Measurements from ENCODE around the gene ACER2.
"Not testable (repeated sequence)": the region's sequence is repeated elsewhere in the genome, so short reads cannot be mapped to it uniquely, and the experiment has no call there.

The ACER2 gene

GRCh38 chr9:19423163-19423562, 14.4 kb downstream of the ACER2 start:
- H3K4me1 Mint-ChIP-seq (ENCODE audit: low read depth) = no peaks in the 10 kb centered on the region
- peaks cover 3% of the 10 kb centered on the region for H3K36me3 Mint-ChIP-seq
- no peak overlapping the region for H3K4me3 Mint-ChIP-seq
- H3K27me3 Mint-ChIP-seq = no peaks in the 10 kb centered on the region
- no peak overlapping the region for H3K27ac Mint-ChIP-seq
- H3K9me3 Mint-ChIP-seq (ENCODE audit: low read depth) = no peaks in the 10 kb centered on the region

GRCh38 chr9:19424176-19424779, 15.5 kb downstream of the ACER2 start:
- no peaks in the 10 kb centered on the region for H3K4me1 Mint-ChIP-seq (ENCODE audit: low read depth)

GRCh38 chr9:19429595-19429994, 20.8 kb downstream of the ACER2 start:
- no peaks in the 10 kb centered on the region for H3K9me3 Mint-ChIP-seq (ENCODE audit: low read depth)

More at GRCh38 chr9:19424176-19424779, 15.5 kb downstream of the ACER2 start:
- Mint-ChIP-seq H3K27ac (no peak overlapping the region), H3K9me3 (ENCODE audit: low read depth) (no peaks in the 10 kb centered on the region), H3K4me3 (no peak overlapping the region), H3K27me3 (no peaks in the 10 kb centered on the region), H3K36me3 (peaks cover 3% of the 10 kb centered on the region)

GRCh38 chr9:19430201-19430760, 21.5 kb downstream of the ACER2 start:
- Mint-ChIP-seq H3K27me3 (no peaks in the 10 kb centered on the region), H3K4me1 (ENCODE audit: low read depth) (no peaks in the 10 kb centered on the region), H3K27ac (no peak overlapping the region), H3K9me3 (ENCODE audit: low read depth) (no peaks in the 10 kb centered on the region), H3K36me3 (peaks cover 17% of the 10 kb centered on the region), H3K4me3 (no peak overlapping the region)

More at GRCh38 chr9:19429595-19429994, 20.8 kb downstream of the ACER2 start:
- no peak overlapping the region for H3K4me3 Mint-ChIP-seq
- no peaks in the 10 kb centered on the region for H3K27me3 Mint-ChIP-seq
- H3K27ac Mint-ChIP-seq = no peak overlapping the region
- H3K4me1 Mint-ChIP-seq (ENCODE audit: low read depth) = no peaks in the 10 kb centered on the region
- H3K36me3 Mint-ChIP-seq = peaks cover 11% of the 10 kb centered on the region

GRCh38 chr9:19431361-19432171, 22.8 kb downstream of the ACER2 start:
- H3K9me3 Mint-ChIP-seq (ENCODE audit: low read depth) = no peaks in the 10 kb centered on the region
- H3K4me3 Mint-ChIP-seq = no peak overlapping the region
- H3K36me3 Mint-ChIP-seq = peaks cover 17% of the 10 kb centered on the region
- H3K4me1 Mint-ChIP-seq (ENCODE audit: low read depth) = no peaks in the 10 kb centered on the region
- H3K27me3 Mint-ChIP-seq = no peaks in the 10 kb centered on the region
- no peak overlapping the region for H3K27ac Mint-ChIP-seq

- H3K4me3 Mint-ChIP-seq = no peak overlapping the region
- H3K9me3 Mint-ChIP-seq (ENCODE audit: low read depth) = no peaks in the 10 kb centered on the region
- no peaks in the 10 kb centered on the region for H3K4me1 Mint-ChIP-seq (ENCODE audit: low read depth)
- H3K27me3 Mint-ChIP-seq = no peaks in the 10 kb centered on the region
- no peak overlapping the region for H3K27ac Mint-ChIP-seq
- peaks cover 14% of the 10 kb centered on the region for H3K36me3 Mint-ChIP-seq
Observed at GRCh38 chr9:19432473-19432872, 23.7 kb downstream of the ACER2 start.

- peaks cover 17% of the 10 kb centered on the region for H3K36me3 Mint-ChIP-seq
- not testable (repeated sequence) for H3K4me3 Mint-ChIP-seq; H3K9me3 Mint-ChIP-seq (ENCODE audit: low read depth); H3K27ac Mint-ChIP-seq; H3K27me3 Mint-ChIP-seq; H3K4me1 Mint-ChIP-seq (ENCODE audit: low read depth)
Observed at GRCh38 chr9:19433729-19434128, 24.9 kb downstream of the ACER2 start.

- no peaks in the 10 kb centered on the region for H3K27me3 Mint-ChIP-seq
- no peak overlapping the region for H3K27ac Mint-ChIP-seq
- peaks cover 8% of the 10 kb centered on the region for H3K4me1 Mint-ChIP-seq (ENCODE audit: low read depth)
- H3K4me3 Mint-ChIP-seq = no peak overlapping the region
- H3K36me3 Mint-ChIP-seq = peaks cover 16% of the 10 kb centered on the region
- no peaks in the 10 kb centered on the region for H3K9me3 Mint-ChIP-seq (ENCODE audit: low read depth)
Observed at GRCh38 chr9:19440376-19440775, 31.6 kb downstream of the ACER2 start.

- Mint-ChIP-seq H3K27me3 (no peaks in the 10 kb centered on the region), H3K4me3 (peak overlapping the region; percentile 15), H3K27ac (peak overlapping the region; percentile 59), H3K4me1 (ENCODE audit: low read depth) (peaks cover 8% of the 10 kb centered on the region), H3K9me3 (ENCODE audit: low read depth) (no peaks in the 10 kb centered on the region), H3K36me3 (peaks cover 22% of the 10 kb centered on the region)
Observed at GRCh38 chr9:19440823-19441580, 32.2 kb downstream of the ACER2 start.

- H3K9me3 Mint-ChIP-seq (ENCODE audit: low read depth) = no peaks in the 10 kb centered on the region
- peak overlapping the region; percentile 60 for H3K4me3 Mint-ChIP-seq
- peaks cover 22% of the 10 kb centered on the region for H3K36me3 Mint-ChIP-seq
- H3K4me1 Mint-ChIP-seq (ENCODE audit: low read depth) = peaks cover 8% of the 10 kb centered on the region
- no peaks in the 10 kb centered on the region for H3K27me3 Mint-ChIP-seq
- peak overlapping the region; percentile 47 for H3K27ac Mint-ChIP-seq
Observed at GRCh38 chr9:19441730-19442129, 32.9 kb downstream of the ACER2 start.

GRCh38 chr9:19442240-19442639, 33.4 kb downstream of the ACER2 start:
- Mint-ChIP-seq H3K9me3 (ENCODE audit: low read depth) (no peaks in the 10 kb centered on the region), H3K36me3 (peaks cover 22% of the 10 kb centered on the region), H3K4me1 (ENCODE audit: low read depth) (peaks cover 8% of the 10 kb centered on the region), H3K4me3 (no peak overlapping the region), H3K27me3 (no peaks in the 10 kb centered on the region), H3K27ac (no peak overlapping the region)

GRCh38 chr9:19445452-19445851, 36.6 kb downstream of the ACER2 start:
- Mint-ChIP-seq H3K36me3 (peaks cover 14% of the 10 kb centered on the region), H3K4me1 (ENCODE audit: low read depth) (peaks cover 8% of the 10 kb centered on the region)

GRCh38 chr9:19446361-19446861, 37.6 kb downstream of the ACER2 start:
- H3K27ac Mint-ChIP-seq = no peak overlapping the region
- no peaks in the 10 kb centered on the region for H3K9me3 Mint-ChIP-seq (ENCODE audit: low read depth)
- peaks cover 11% of the 10 kb centered on the region for H3K36me3 Mint-ChIP-seq
- H3K4me1 Mint-ChIP-seq (ENCODE audit: low read depth) = peaks cover 5% of the 10 kb centered on the region
- no peak overlapping the region for H3K4me3 Mint-ChIP-seq
- no peaks in the 10 kb centered on the region for H3K27me3 Mint-ChIP-seq

More at GRCh38 chr9:19445452-19445851, 36.6 kb downstream of the ACER2 start:
- Mint-ChIP-seq H3K27ac (no peak overlapping the region), H3K9me3 (ENCODE audit: low read depth) (no peaks in the 10 kb centered on the region), H3K4me3 (no peak overlapping the region), H3K27me3 (no peaks in the 10 kb centered on the region)

- no peak overlapping the region for H3K27ac Mint-ChIP-seq
- no peaks in the 10 kb centered on the region for H3K27me3 Mint-ChIP-seq
- H3K9me3 Mint-ChIP-seq (ENCODE audit: low read depth) = no peaks in the 10 kb centered on the region
- H3K4me3 Mint-ChIP-seq = no peak overlapping the region
- peaks cover 3% of the 10 kb centered on the region for H3K36me3 Mint-ChIP-seq
- H3K4me1 Mint-ChIP-seq (ENCODE audit: low read depth) = no peaks in the 10 kb centered on the region
Observed at GRCh38 chr9:19451240-19452087, 42.7 kb downstream of the ACER2 start.
